HCT116 (cell line): Measurements from ENCODE around the gene MLLT6. TPM values are rescaled to one million over a fixed set of nuclear protein-coding genes. Genes with fewer than 3 reads are reported as not detected.

Experiments used
- ATAC-seq: fragments of 200-7000 bp; cut with Tn5 transposase; 2 replicates; pipeline ENCODE4 v1.9.1; 2020; ENCODE audit warnings: mild to moderate bottlenecking, moderate library complexity
- BruUV-seq: library from RNA; stranded (reverse); fragments of 400-500 nt; replicated peaks from 2 replicates; lab custom pipeline; 2021; lab: Mats Ljungman, UMichigan
- CTCF ChIA-PET: fragments of 300-600 bp; sonication (Branson Sonifier 250); formaldehyde crosslinking; loops from one replicate; lab custom pipeline; 2021; ENCODE audit warnings: antibody characterized with exemption; lab: Charles Lee
- POLR2A ChIA-PET: fragments of 300-600, 350-600 bp; sonication (Branson Sonifier 250); formaldehyde crosslinking; loops from one replicate; lab custom pipeline; 2021; ENCODE audit warnings: antibody characterized with exemption; lab: Charles Lee
- RAD21 ChIA-PET, 2 experiments: fragments of 300-600 bp; sonication (Branson Sonifier 250); formaldehyde crosslinking; loops; one replicate each; lab custom pipeline; 2023; ENCODE audit warnings: low total read pairs in 2 of 2; ENCODE audit not compliant: uncharacterized antibody in 2 of 2, unreplicated experiment in 2 of 2, low non-redundant PET in 1 of 2; lab: Charles Lee
- DNase-seq: peaks from one replicate; pipeline ENCODE4 v3.0.0-alpha.2; 2010; ENCODE audit warnings: low read depth, low spot score
- H2AFZ ChIP-seq: fragments of 200-600 bp; shearing (Covaris generic), sonication (generic); 2 replicates; pipeline ENCODE4 v1.6.1; 2017; ENCODE audit warnings: low read depth, mixed run types, mixed read lengths, antibody characterized with exemption, low read length; ENCODE audit not compliant: poor library complexity, severe bottlenecking
- H3K27ac ChIP-seq: 2 replicates; pipeline ENCODE4 v1.5.1; 2012; ENCODE audit warnings: low read depth, low read length
- H3K27me3 ChIP-seq: fragments of 200-600 bp; sonication (generic); 2 replicates; pipeline ENCODE4 v1.6.1; 2016; ENCODE audit warnings: mixed run types, low read length, mixed read lengths; ENCODE audit not compliant: insufficient read depth
- H3K36me3 ChIP-seq, 2 experiments: fragments of 200-500 bp in 1 of 2; fragments of 200-600 bp in 1 of 2; sonication (Bioruptor generic) in 1 of 2; sonication (generic) in 1 of 2; 2 replicates each; pipeline versions ENCODE4 v1.5.1 to v1.6.1; 2014 to 2016; ENCODE audit warnings: low read length in 2 of 2, inconsistent platforms in 1 of 2, mixed read lengths in 1 of 2, mixed run types in 1 of 2; ENCODE audit not compliant: insufficient read depth in 2 of 2, control insufficient read depth in 1 of 2
- H3K4me1 ChIP-seq, 2 experiments: fragments of 200-600 bp in 1 of 2; sonication (generic) in 1 of 2; 2 replicates each; pipeline versions ENCODE4 v1.5.1 to v1.6.1; 2012 to 2017; ENCODE audit warnings: low read length in 2 of 2, inconsistent platforms in 1 of 2, mild to moderate bottlenecking in 1 of 2, mixed read lengths in 1 of 2, mixed run types in 1 of 2, moderate library complexity in 1 of 2; ENCODE audit not compliant: insufficient read depth in 2 of 2, control insufficient read depth in 1 of 2
- H3K4me2 ChIP-seq: fragments of 200-600 bp; sonication (generic); 2 replicates; pipeline ENCODE4 v1.6.1; 2017; ENCODE audit warnings: mixed run types, low read length, mixed read lengths
- H3K4me3 ChIP-seq, 2 experiments: fragments of 200-600 bp in 1 of 2; sonication (generic) in 1 of 2; replicated peaks in 1 of 2; 2 replicates each; pipeline ENCODE4 v1.5.1; 2011 to 2016; ENCODE audit warnings: low read length in 2 of 2, control low read depth in 1 of 2, low read depth in 1 of 2, mild to moderate bottlenecking in 1 of 2, mixed read lengths in 1 of 2, mixed run types in 1 of 2
- H3K79me2 ChIP-seq: fragments of 200-600 bp; sonication (generic); 2 replicates; pipeline ENCODE4 v1.6.1; 2017; ENCODE audit warnings: mild to moderate bottlenecking, mixed run types, low read length, moderate library complexity, mixed read lengths; ENCODE audit not compliant: insufficient read depth
- H3K9ac ChIP-seq: fragments of 200-600 bp; sonication (generic); 2 replicates; pipeline ENCODE4 v1.6.1; 2016; ENCODE audit warnings: low read length, mixed read lengths
- H3K9me2 ChIP-seq: fragments of 200-600 bp; sonication (generic), shearing (Covaris generic); 2 replicates; pipeline ENCODE4 v1.6.1; 2017; ENCODE audit warnings: mixed run types, mild to moderate bottlenecking, moderate library complexity; ENCODE audit not compliant: insufficient read depth
- H3K9me3 ChIP-seq, 2 experiments: fragments of 200-500 bp in 1 of 2; fragments of 200-600 bp in 1 of 2; sonication (Bioruptor generic) in 1 of 2; sonication (generic) in 1 of 2; 2 replicates each; pipeline ENCODE4 v1.6.1; 2014 to 2017; ENCODE audit warnings: low read length in 2 of 2, mixed read lengths in 2 of 2, inconsistent platforms in 1 of 2, low read depth in 1 of 2, mild to moderate bottlenecking in 1 of 2, mixed run types in 1 of 2, moderate library complexity in 1 of 2; ENCODE audit not compliant: control insufficient read depth in 1 of 2, insufficient read depth in 1 of 2
- H4K20me1 ChIP-seq: fragments of 200-600 bp; sonication (generic), shearing (Covaris generic); 2 replicates; pipeline ENCODE4 v1.6.1; 2017; ENCODE audit warnings: mixed run types, mild to moderate bottlenecking, moderate library complexity; ENCODE audit not compliant: insufficient read depth
- CBX3 ChIP-seq: IDR thresholded peaks from 2 replicates; pipeline ENCODE4 v1.6.1; 2012; ENCODE audit warnings: low read depth
- CEBPB ChIP-seq: IDR thresholded peaks from 2 replicates; pipeline ENCODE4 v1.6.1; 2012; ENCODE audit warnings: low read depth
- EGR1 ChIP-seq: IDR thresholded peaks from 2 replicates; pipeline ENCODE4 v1.6.1; 2012; ENCODE audit warnings: low read depth
- ELF1 ChIP-seq: IDR thresholded peaks from 2 replicates; pipeline ENCODE4 v1.6.1; 2012; ENCODE audit warnings: low read depth, borderline replicate concordance
- EZH2phosphoT487 ChIP-seq: fragments of 200-600 bp; IDR thresholded peaks from 2 replicates; pipeline ENCODE4 v1.6.1; 2018; ENCODE audit warnings: antibody characterized with exemption, borderline replicate concordance
- FOSL1 ChIP-seq: IDR thresholded peaks from 2 replicates; pipeline ENCODE4 v1.6.1; 2012; ENCODE audit warnings: low read depth
- POLR2A ChIP-seq: IDR thresholded peaks from 2 replicates; pipeline ENCODE4 v1.7.0; 2011; ENCODE audit warnings: borderline replicate concordance; ENCODE audit not compliant: insufficient read depth, insufficient read length; ENCODE audit errors: extremely low read depth
- POLR2AphosphoS5 ChIP-seq: IDR thresholded peaks from 2 replicates; pipeline ENCODE4 v1.6.1; 2011; ENCODE audit warnings: mild to moderate bottlenecking, low read depth, low read length, moderate library complexity
- RAD21 ChIP-seq: IDR thresholded peaks from 2 replicates; pipeline ENCODE4 v1.6.1; 2012; ENCODE audit warnings: low read depth, mild to moderate bottlenecking
- SIN3A ChIP-seq: IDR thresholded peaks from 2 replicates; pipeline ENCODE4 v1.6.1; 2012; ENCODE audit warnings: low read depth
- SP1 ChIP-seq: IDR thresholded peaks from 2 replicates; pipeline ENCODE4 v1.6.1; 2012; ENCODE audit warnings: low read depth
- SRF ChIP-seq: IDR thresholded peaks from 2 replicates; pipeline ENCODE4 v1.6.1; 2012; ENCODE audit warnings: low read depth
- YY1 ChIP-seq: IDR thresholded peaks from 2 replicates; pipeline ENCODE4 v1.6.1; 2011; ENCODE audit warnings: low read length, low read depth, moderate library complexity, mild to moderate bottlenecking; ENCODE audit not compliant: insufficient replicate concordance; ENCODE audit errors: extremely low read depth
- ZFX ChIP-seq: fragments of 450-650 bp; IDR thresholded peaks from 2 replicates; pipeline ENCODE4 v1.6.1; 2017
- ZNF274 ChIP-seq: fragments of 200-500 bp; sonication (Bioruptor generic); IDR thresholded peaks from 2 replicates; pipeline ENCODE4 v1.6.1; 2014; ENCODE audit warnings: mild to moderate bottlenecking, low read depth, low read length, inconsistent platforms
- intact Hi-C: fragments of 100-400 bp; cut with micrococcal nuclease; formaldehyde crosslinking; loops from 2 replicates; pipeline ENCODE4 v1.10.0; 2022
- total RNA-seq: library from RNA; stranded (reverse); gene quantifications from one replicate; pipeline ENCODE4 v1.2.1, GENCODE V29; 2021; ENCODE audit not compliant: unreplicated experiment
- TF ChIP-seq, protein P1 (sequence below): IDR thresholded peaks from 2 replicates; pipeline ENCODE4 v1.6.1; 2012; ENCODE audit warnings: low read depth
- TF ChIP-seq, protein P2 (sequence below): IDR thresholded peaks from 2 replicates; pipeline ENCODE4 v1.6.1; 2012
- TF ChIP-seq, protein P3 (sequence below), 3 experiments: fragments of 200-600 bp in 1 of 3; sonication (generic) in 1 of 3; IDR thresholded peaks in 2 of 3; conservative IDR thresholded peaks in 1 of 3; 2 replicates each; pipeline ENCODE4 v1.5.1; 2012 to 2017; ENCODE audit warnings: low read depth in 2 of 3, low read length in 2 of 3, antibody characterized with exemption in 1 of 3, borderline replicate concordance in 1 of 3, control low read depth in 1 of 3, mild to moderate bottlenecking in 1 of 3, mixed read lengths in 1 of 3, mixed run types in 1 of 3, moderate library complexity in 1 of 3; ENCODE audit not compliant: insufficient read depth in 1 of 3

Gene MLLT6
- total RNA-seq, 1 experiment from 2014 or later: 110 TPM

DNA sequence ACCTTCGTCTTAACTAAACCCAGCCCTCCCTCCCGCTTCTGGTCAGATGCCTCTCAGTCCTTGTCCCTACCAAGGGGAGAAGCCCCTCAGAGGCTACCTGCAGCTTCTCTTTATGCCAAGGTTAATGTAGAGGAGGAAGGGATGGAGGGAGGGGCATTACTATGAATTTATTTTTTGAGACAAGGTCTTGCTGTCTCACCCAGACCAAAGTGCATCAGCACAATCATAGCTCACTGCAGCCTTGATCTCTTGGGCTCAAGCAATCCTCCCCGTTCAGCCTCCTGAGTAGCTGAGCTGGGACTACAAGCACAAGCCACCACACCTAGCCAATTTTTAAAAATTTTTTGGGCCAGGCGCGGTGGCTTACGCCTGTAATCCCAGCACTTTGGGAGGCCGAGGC, 45.7 kb upstream of the MLLT6 start:
- Histone ChIP-seq H3K4me2 (no peak overlapping the region), H3K79me2 (no peaks in the 10 kb centered on the region), H3K36me3 (no peaks in the 10 kb centered on the region), H3K9me2 (no peaks in the 10 kb centered on the region), H2AFZ (no peak overlapping the region), H3K4me1 (peaks cover 0 to 10% of the 10 kb centered on the region in 2 experiments; a peak in 2 of 4 replicates), H4K20me1 (no peaks in the 10 kb centered on the region), H3K9me3 (no peaks in the 10 kb centered on the region), H3K4me3 (no peak overlapping the region), H3K27me3 (no peaks in the 10 kb centered on the region), H3K27ac (no peak overlapping the region), H3K9ac (no peak overlapping the region)
- BruUV-seq: no TSS peak
- DNase-seq: no peak
- intact Hi-C loops: no loop called here
- CTCF ChIA-PET: no interaction called here
- ATAC-seq: no peak
- POLR2A ChIA-PET: no interaction called here
- TF ChIP-seq FOSL1 (no peak), SP1 (no peak), ELF1 (no peak), SRF (no peak), SIN3A (no peak), RAD21 (no peak), ZNF274 (no peak), CBX3 (no peak), YY1 (no peak), ZFX (no peak), EGR1 (no peak), CEBPB (no peak), EZH2phosphoT487 (no peak), POLR2AphosphoS5 (no peak), POLR2A (no peak)
- TF ChIP-seq, protein P1, sequence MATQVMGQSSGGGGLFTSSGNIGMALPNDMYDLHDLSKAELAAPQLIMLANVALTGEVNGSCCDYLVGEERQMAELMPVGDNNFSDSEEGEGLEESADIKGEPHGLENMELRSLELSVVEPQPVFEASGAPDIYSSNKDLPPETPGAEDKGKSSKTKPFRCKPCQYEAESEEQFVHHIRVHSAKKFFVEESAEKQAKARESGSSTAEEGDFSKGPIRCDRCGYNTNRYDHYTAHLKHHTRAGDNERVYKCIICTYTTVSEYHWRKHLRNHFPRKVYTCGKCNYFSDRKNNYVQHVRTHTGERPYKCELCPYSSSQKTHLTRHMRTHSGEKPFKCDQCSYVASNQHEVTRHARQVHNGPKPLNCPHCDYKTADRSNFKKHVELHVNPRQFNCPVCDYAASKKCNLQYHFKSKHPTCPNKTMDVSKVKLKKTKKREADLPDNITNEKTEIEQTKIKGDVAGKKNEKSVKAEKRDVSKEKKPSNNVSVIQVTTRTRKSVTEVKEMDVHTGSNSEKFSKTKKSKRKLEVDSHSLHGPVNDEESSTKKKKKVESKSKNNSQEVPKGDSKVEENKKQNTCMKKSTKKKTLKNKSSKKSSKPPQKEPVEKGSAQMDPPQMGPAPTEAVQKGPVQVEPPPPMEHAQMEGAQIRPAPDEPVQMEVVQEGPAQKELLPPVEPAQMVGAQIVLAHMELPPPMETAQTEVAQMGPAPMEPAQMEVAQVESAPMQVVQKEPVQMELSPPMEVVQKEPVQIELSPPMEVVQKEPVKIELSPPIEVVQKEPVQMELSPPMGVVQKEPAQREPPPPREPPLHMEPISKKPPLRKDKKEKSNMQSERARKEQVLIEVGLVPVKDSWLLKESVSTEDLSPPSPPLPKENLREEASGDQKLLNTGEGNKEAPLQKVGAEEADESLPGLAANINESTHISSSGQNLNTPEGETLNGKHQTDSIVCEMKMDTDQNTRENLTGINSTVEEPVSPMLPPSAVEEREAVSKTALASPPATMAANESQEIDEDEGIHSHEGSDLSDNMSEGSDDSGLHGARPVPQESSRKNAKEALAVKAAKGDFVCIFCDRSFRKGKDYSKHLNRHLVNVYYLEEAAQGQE: no peak
- TF ChIP-seq, protein P2, sequence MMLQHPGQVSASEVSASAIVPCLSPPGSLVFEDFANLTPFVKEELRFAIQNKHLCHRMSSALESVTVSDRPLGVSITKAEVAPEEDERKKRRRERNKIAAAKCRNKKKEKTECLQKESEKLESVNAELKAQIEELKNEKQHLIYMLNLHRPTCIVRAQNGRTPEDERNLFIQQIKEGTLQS: no peak
- TF ChIP-seq, protein P3, sequence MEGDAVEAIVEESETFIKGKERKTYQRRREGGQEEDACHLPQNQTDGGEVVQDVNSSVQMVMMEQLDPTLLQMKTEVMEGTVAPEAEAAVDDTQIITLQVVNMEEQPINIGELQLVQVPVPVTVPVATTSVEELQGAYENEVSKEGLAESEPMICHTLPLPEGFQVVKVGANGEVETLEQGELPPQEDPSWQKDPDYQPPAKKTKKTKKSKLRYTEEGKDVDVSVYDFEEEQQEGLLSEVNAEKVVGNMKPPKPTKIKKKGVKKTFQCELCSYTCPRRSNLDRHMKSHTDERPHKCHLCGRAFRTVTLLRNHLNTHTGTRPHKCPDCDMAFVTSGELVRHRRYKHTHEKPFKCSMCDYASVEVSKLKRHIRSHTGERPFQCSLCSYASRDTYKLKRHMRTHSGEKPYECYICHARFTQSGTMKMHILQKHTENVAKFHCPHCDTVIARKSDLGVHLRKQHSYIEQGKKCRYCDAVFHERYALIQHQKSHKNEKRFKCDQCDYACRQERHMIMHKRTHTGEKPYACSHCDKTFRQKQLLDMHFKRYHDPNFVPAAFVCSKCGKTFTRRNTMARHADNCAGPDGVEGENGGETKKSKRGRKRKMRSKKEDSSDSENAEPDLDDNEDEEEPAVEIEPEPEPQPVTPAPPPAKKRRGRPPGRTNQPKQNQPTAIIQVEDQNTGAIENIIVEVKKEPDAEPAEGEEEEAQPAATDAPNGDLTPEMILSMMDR (IDR thresholded peaks at IDR 0.05 in 2 of 3, conservative IDR thresholded peaks at IDR 0.05 in 1 of 3; ENCODE audit: borderline replicate concordance in 1 of 3, insufficient read depth in 1 of 3, low read depth in 2 of 3, low read length in 2 of 3): no peak
- RAD21 ChIA-PET: no interaction called here
